GM19397 (cell line): ENCODE measurements around the gene NR1D1.
A peak's percentile ranks its signal among the peaks of the same experiment; 100 is the strongest.

Source experiments
- ATAC-seq: cut with Tn5 transposase; IDR thresholded peaks from one replicate; pipeline ENCODE4 v1.9.1; 2021; ENCODE audit warnings: mild to moderate bottlenecking, moderate library complexity; ENCODE audit not compliant: unreplicated experiment

The NR1D1 gene

DNA sequence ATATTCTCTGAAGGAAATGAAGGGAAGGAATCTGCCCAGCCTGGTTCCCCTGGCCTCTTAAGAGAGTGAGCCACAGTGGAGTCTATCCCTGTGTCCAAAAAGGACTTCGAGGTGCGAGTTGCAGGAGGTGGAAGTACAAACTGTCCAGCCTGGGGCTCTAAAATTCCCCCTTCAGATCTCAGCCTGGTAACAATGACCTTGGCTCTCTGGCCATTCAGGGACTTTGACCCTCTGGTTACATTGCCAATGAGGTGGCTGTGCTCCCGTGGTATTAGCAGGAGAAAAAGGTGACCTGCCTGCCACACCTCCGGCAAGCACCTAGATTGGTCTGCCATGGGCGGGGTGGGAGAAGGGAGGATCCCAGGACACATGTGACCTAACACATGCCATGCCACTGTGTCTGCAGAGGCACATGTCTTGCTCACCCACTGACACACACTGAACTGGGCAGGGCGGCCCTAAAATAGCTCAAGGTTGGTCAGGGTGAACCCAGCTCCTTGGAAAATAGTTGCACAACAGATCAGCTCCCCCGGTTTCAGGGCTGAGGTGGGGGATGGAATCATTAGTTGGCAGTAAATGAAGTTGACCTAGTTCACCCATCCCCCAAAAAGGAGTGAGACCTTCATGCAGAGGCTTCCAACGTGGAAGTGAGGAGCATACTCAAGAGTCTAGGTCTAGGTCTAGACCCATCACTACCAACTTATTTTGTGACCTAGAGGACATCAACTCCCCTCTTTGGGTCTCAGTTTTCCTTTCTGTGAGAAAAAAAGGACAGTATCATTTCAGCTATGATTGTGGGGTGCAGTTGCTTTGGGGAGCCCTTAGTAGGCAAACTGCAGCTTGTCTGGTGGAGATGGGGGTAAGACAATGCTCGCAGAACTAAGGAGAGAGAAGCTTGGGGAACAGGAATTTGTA, 2.2 kb downstream of the NR1D1 start:
- ATAC-seq, result no peak

DNA sequence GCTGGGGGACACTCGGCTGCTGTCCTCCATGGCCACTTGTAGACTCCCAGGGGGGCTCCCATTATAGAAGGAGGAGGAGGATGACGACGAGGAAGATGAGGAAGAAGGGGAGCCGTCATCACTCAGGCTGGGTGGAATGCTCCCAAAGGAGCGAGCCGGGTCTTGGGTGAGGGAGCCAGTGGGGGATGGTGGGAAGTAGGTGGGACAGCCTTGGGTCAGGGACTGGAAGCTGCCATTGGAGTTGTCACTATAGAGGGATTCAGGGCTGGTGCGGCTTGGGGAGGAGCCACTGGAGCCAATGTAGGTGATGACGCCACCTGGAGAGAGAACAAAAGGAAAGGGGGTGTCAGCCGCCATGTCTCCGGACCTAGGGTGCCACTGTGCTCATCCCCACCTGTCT, 3.3 kb downstream of the NR1D1 start:
- no peak for ATAC-seq

DNA sequence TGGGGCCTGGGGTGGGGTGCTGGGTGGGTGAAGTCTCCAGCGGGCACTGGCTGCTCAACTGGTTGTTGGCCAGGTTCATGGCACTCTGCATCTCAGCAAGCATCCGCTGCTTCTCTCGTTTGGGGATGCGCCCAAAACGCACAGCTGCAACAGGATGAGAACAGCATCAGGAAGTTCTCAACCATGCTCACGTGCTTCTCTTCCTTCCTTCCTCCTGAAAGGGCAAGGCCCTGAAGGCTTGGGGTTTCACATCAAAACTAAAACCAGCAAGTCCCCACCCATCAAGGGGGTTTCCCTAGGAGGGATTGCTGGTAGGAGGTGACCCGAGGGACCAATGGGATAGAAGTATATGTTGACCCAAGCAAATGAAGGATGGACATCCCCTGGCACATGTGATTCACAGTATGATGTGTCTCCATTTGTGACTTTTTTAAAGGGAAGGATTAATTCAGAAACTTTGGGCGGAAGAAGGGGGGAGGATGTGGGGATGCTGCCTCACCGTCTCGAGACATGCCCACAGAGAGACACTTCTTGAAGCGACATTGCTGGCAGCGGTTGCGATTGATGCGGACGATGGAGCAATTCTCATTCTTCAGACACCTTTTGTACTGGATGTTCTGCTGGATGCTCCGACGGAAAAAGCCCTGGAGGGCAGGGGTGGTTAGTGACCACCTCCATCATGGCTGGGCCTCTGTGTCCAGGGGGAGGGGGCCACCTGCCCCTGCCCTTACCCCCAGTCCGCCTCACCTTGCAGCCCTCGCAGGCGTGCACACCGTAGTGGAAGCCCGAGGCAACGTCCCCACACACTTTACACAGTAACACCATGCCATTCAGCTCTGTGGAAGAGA, 4.2 kb downstream of the NR1D1 start:
- peak; percentile 33 for ATAC-seq

DNA sequence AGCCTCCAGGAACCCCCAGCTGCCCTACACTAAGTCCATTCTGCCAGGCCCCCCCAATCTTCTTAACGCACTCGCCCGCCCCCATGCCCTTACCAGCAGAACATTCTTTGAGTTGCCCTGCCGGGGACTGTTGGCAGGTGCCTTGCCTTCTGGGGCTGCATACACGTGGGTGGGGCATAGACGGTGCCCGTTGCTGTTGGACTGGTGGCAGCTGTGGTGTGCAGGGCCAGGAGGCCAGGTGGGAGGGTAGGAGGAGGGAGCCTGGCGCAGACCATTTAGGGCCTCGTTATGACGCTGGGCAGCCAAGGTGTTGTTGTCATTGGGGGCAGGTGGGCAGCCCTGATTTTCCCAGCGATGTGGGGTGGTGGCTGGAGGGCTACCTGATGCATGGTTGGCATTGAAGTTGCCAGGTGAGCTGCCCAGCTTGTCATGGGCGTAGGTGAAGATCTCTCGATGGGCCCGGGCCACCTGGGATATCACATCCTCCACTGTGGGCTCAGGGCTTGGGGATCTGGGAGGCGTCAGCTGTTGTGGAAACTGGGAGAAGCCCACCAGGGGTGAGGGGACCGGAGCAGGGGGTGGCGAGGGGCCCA, 4.9 kb downstream of the NR1D1 start:
- no peak for ATAC-seq

DNA sequence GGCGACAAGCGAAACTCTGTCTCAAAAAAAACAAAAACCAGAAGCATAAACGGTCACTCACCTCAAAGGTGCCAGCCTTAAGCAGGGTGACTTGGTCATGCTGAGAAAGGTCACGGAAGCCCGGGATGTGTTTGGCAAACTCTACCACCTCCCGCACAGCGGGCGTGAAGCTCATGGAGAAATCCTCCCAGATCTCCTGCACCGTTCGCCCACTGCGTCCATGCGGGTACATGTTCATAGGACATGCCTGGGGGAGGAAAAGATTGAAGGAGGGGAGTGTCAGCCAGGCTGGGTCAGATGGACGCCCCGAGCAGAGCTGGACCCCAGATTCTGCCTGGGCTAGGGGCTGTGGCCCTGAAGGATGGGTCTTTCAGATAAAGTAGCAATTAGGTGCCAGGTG, 5.5 kb downstream of the NR1D1 start:
- ATAC-seq, result no peak

DNA sequence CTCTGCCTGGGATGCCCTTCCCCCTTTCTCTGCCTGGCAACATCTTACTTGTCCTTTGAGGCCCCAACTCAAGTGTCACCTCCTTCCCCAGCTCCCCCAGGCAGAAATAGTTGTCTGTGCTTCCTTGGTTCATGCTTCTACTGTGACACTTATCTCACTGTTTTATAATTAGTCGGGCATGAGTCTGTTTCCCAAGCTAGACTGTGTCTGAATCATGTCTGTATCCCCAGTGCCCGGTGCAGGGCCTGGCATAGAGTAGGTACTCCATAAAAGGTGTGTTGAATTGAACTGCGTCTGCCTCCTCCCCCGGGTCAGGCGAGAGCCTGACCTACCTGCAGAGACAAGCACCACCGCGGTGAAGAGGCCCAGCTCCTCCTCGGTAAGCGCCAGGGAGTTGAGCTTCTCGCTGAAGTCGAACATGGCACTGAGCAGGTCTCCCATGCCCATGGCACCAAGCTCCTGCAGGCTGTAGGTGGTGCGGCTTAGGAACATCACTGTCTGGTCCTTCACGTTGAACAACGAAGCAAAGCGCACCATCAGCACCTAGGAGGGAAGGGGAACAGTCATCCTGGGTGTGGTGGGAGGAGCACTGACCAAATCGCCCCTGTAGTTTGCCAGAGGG, 6.7 kb downstream of the NR1D1 start:
- no peak for ATAC-seq

DNA sequence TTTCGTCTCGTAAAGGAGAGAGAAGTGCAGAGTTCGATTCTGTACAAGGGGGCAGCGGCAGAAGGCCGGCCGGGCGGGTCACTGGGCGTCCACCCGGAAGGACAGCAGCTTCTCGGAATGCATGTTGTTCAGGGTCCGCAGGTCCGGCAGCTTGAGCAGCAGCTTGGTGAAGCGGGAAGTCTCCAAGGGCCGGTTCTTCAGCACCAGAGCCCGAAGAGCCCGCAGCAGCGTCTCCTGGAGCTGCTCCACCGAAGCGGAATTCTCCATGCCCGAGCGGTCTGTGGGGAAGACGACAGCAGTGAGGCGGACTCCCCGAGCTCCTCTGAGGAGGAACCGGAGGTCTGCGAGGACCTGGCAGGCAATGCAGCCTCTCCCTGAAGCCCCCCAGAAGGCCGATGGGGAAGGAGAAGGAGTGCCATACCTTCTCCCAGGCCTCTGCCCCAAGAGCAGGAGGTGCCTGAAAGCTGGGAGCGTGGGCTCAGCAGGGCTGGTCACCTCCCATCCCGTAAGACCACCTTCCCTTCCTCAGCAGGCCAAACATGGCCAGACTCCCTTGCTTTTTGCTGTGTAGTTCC, 7.3 kb downstream of the NR1D1 start:
- ATAC-seq, result no peak

DNA sequence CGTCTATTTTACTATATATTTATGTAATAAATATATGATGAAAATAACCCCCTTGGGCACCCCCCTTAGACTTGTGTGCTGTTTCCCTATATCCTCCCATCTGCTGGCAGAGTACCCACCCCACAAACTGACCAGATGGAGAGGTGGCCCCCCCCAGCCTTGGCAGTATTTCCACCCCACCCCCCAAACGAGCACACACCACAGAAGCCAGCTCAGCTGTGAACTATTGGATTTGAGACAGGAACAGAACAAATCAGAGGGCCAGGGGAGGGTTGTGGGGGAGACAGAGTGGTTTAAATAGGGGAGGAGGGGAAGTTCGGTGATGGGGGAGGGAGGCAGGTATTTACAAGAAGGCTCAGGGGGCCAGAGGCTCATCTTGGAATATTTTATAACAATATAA, 7.8 kb downstream of the NR1D1 start:
- ATAC-seq, result no peak

DNA sequence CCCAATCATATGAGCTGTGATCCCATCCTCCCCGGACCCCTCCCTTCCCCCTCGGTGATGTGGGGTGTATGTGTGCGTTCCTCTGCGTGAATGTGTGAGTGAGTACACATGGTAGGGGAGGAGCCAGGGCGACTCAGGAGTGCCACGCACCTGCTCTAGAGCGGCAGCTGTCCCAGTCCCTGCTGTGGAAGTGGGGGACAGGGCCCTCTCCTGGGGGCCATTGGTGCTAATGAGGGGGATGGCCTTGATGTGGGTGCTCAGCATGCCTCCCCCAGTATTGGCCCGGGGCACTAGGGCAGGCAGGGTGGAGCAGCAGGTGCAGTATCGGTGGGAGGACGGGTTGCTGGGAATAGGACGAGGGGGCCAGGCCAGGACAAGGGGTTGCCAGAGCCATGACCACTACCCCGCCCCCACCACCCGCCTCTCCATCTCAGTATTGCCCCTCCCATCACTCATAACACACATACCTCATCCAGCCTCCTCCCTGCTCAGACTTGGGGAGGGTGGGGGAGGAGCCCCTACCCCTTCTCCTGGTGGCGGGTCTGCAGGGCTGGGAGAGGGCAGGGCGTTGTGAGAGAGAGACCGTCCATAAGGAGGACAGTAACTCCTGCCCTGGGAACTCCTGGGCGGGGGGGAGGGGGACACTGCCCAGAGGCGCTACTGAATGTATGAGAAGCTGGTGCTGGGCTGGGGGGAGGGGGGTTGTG, 8.5 kb downstream of the NR1D1 start:
- ATAC-seq, result no peak

DNA sequence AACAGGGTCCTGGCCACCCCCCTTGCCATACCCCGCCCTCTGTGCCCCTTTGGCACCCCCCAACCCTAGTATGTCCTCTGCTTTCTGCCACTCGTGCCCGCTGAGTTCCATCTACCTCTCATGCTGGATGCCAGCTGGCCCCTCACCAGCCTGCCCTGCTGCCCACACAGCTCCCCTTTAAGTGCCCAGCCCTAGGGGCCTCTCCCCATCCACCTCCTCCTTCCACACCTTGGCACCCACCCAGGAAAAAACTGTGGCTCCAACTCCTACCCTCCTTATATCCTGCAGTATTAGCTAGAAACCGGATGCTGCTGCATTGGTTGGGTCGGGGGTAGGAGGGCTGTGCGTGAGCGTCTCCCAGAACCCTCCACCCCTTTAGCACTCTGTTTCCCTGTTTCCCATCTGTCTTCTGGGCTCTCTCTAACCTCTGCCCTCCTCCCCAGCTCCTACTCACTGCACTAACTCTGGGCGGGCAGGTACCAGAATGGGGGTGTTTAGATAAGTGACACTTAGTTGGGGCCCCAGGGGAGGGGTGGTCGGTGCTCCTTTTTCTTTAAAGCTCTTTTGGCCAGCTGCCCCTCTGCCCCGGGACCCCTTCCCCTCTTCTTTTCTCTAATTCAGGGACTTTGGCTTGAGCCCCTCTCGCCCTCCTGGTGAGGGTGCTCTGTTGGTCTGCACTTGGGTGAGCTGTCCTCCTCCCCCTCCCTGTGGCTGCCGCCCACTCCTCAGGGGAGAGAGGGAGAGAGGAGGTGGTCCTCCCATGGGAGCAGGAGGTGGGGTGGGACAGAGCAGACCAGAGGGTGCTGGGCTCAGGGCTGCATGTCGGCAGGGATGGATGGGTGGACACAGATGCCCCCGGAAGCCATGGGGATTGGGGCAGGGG, 9.9 kb downstream of the NR1D1 start:
- no peak for ATAC-seq

DNA sequence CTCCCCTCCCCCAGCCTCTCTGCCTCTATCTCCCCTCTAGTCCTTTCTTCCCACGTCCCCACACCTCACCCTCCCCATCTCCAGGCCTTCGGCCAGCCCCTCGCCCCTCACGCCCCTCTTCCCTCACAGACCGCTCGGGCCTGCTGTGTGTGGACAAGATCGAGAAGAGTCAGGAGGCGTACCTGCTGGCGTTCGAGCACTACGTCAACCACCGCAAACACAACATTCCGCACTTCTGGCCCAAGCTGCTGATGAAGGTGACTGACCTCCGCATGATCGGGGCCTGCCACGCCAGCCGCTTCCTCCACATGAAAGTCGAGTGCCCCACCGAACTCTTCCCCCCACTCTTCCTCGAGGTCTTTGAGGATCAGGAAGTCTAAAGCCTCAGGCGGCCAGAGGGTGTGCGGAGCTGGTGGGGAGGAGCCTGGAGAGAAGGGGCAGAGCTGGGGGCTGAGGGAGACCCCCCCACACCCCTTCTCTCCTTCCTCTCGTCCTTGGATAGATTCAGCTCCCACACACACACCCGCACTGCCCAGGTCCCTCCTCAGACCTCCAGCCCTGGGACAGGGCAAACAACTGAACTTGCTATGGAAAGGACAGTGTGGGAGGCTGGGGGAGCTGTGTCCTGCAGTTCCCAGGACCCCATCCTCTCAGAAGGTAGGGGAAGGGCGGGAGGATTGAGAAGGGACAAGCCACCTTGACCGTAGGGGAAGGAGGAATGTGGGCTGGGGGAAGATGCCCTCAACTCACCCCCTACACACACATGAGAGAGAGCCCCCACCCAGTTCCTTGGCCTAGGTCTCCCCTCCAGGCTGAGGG, 11.1 kb downstream of the NR1D1 start:
- ATAC-seq, result no peak

DNA sequence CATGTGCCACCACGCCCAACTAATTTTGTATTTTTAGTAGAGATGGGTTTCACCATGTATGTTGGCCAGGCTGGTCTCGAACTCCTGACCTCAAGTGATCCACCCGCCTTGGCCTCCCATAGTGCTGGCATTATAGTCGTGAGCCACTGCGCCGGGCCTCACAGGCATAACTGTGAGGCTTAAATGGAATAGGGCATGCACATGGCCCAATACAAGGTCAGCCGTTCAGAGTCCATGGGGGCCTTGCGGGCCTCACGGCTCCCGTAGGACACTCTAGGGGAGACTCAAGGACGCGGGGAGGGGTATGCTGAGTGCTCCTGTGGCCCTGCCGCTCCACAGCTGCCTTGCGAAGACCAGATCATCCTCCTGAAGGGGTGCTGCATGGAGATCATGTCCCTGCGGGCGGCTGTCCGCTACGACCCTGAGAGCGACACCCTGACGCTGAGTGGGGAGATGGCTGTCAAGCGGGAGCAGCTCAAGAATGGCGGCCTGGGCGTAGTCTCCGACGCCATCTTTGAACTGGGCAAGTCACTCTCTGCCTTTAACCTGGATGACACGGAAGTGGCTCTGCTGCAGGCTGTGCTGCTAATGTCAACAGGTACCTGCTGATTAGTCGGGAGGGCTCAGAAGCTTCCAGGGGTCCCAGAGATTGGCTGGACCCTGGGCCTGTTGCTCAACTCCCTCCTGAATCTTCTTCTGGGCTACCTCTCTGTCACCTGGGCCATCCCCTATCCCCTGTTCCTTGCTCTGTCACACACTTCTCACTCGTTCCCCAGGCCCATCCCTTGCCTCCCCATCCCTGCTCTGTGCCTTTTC, 12.3 kb downstream of the NR1D1 start:
- ATAC-seq, result no peak

DNA sequence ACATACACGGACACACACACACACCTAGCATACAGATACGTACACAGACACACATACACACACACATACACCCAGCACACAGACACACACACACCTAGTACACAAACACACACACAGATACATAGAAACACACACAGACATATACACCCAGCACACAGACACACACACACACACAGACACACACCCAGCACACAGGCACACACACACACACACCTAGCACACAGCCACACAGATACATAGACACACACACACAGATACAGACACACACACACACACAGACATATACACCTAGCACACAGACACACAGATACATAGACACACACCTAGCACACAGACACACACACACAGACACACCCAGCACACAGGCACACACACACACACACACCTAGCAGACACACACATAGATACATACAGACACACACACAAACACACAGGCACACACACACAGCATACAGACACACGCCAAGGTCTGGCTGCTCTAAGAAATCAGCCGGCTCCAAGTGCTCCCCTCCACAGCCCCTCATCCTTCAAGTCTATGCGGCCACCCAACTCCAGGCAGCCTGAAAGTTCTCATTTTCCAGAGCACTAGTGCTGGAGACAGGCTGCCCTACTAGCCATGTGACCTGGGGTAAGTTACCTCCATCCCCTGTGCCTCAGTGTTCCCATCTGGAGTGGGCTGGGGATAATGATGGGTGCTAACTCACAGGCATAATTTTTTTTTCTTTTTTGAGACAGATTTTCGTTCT, 13.2 kb downstream of the NR1D1 start:
- no peak for ATAC-seq

DNA sequence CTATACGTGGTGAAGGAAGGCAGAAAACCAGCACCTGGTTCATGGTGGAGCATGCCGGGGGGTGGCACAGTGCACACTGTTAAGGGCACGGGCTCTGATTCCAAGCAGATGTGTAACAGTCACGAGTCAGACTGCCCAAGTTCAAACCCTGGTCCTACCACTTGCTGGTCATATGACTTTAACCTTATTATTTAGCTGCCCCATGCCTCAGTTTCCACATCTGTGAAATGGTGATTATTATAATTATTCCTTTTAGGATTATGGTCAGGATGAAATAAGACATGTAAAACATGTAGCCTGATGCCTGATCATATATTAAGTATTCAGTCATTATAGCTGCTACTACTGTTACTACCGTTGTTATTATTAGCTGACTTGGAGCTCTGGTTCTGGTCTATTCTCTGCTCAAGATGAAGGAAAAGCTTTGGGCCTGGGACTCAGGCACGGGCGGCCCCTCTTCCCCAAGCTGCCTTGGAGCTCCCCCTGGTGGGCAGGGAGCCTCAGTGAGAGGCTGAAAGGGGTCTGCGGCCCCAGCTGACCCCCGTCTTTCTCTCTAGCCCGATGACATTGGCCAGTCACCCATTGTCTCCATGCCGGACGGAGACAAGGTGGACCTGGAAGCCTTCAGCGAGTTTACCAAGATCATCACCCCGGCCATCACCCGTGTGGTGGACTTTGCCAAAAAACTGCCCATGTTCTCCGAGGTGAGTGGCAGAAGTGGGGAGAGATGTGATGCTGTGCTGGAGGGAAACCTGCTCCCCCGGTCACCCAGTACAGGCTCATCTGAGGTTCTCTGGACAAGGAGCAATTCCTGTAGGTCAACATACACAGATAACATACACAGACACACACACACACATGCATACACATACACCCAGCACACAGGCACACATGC, 14.0 kb downstream of the NR1D1 start:
- no peak for ATAC-seq

DNA sequence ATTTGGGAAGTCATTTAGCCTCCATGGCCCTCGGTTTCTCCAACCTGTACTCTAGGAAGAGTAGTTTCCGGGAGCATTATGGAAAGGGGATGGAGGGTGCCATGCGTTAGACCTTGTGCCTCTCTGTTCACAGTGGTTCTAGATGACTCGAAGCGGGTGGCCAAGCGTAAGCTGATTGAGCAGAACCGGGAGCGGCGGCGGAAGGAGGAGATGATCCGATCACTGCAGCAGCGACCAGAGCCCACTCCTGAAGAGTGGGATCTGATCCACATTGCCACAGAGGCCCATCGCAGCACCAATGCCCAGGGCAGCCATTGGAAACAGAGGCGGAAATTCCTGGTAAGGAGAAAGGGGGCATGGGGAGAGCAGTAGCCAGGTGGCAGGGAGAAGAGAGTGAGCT, 15.9 kb downstream of the NR1D1 start:
- no peak for ATAC-seq

DNA sequence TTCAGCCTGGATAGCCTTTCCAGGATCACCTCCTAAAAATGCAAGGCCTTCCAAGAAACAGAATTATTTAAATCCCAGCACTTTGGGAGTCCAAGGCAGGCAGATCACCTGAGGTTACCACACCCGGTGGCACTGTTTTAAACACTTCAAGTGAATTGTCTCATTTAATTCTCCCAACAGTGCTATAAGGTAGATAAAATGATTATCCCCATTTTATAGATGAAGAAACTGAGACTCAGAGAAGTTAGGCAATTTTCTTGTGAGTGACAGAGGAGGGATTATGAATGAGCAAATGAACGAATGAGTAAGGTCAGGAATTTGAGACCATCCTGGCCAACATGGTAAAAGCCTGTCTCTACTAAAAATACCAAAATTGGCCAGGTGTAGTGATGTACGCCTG, 20.8 kb downstream of the NR1D1 start:
- ATAC-seq, result no peak
